HepG2 (cell line): ENCODE data around the gene FCER1G. TPM values are rescaled to one million over a fixed set of nuclear protein-coding genes. Genes with fewer than 3 reads are reported as not detected.

Source experiments
- DNMT1 ChIP-seq: sonication (generic); formaldehyde crosslinking; IDR thresholded peaks from 2 replicates; pipeline ENCODE4 v1.5.1; 2020; ENCODE audit warnings: mild to moderate bottlenecking, missing genetic modification reagents
- HNRNPUL1 ChIP-seq: fragments of 200-400 bp; formaldehyde crosslinking; IDR thresholded peaks from 2 replicates; pipeline ENCODE4 v1.6.1; 2017; ENCODE audit warnings: low read depth, mild to moderate bottlenecking, low read length, moderate library complexity
- MBD4 ChIP-seq: IDR thresholded peaks from 2 replicates; pipeline ENCODE4 v1.6.1; 2012; ENCODE audit warnings: low read length, inconsistent platforms, borderline replicate concordance
- MLXIP ChIP-seq: sonication (generic); formaldehyde crosslinking; IDR thresholded peaks from 2 replicates; pipeline ENCODE4 v1.9.0; 2021; ENCODE audit warnings: missing genetic modification reagents, borderline replicate concordance
- PLRG1 ChIP-seq: fragments of 450-650 bp; conservative IDR thresholded peaks from 2 replicates; pipeline ENCODE4 v1.6.1; 2016
- RXRA ChIP-seq: sonication (generic); formaldehyde crosslinking; IDR thresholded peaks from 2 replicates; pipeline ENCODE4 v1.5.1; 2020; ENCODE audit warnings: missing genetic modification reagents
- ZNF136 ChIP-seq: sonication (generic); formaldehyde crosslinking; IDR thresholded peaks from 2 replicates; pipeline ENCODE4 v1.8.1; 2022; ENCODE audit warnings: low read depth, mild to moderate bottlenecking, moderate library complexity, missing genetic modification reagents
- ZNF17 ChIP-seq: sonication (generic); formaldehyde crosslinking; IDR thresholded peaks from 2 replicates; pipeline ENCODE4 v1.5.0; 2020; ENCODE audit warnings: mild to moderate bottlenecking, missing genetic modification reagents
- ZNF337 ChIP-seq: sonication (generic); formaldehyde crosslinking; IDR thresholded peaks from 2 replicates; pipeline ENCODE4 v1.5.1; 2020; ENCODE audit warnings: missing genetic modification reagents, low read depth, mild to moderate bottlenecking, borderline replicate concordance
- ZNF567 ChIP-seq: sonication (generic); formaldehyde crosslinking; IDR thresholded peaks from 2 replicates; pipeline ENCODE4 v1.8.1; 2023; ENCODE audit warnings: mild to moderate bottlenecking, missing genetic modification reagents, borderline replicate concordance
- ZNF772 ChIP-seq: sonication (generic); formaldehyde crosslinking; IDR thresholded peaks from 2 replicates; pipeline ENCODE4 v1.5.0; 2020; ENCODE audit warnings: mild to moderate bottlenecking, missing genetic modification reagents
- ZNF792 ChIP-seq: IDR thresholded peaks from 2 replicates; pipeline ENCODE4 v1.6.1; 2016
- polyA plus RNA-seq, 8 experiments: library from polyadenylated mRNA; depleted of rRNA in 3 of 8; stranded (reverse) in 7 of 8; unstranded in 1 of 8; fragments of >200 nt; fragmentation: Illumina TruSeq in 4 of 8; extraction: Trizol in 4 of 8; gene quantifications; 2 replicates each; pipeline versions ENCODE4 v1.2.1 to v1.2.3, GENCODE V29; 2011 to 2016; ENCODE audit warnings: low read depth in 4 of 8, missing spikeins in 1 of 8, mixed read lengths in 1 of 8; ENCODE audit not compliant: insufficient read depth in 1 of 8
- total RNA-seq, 5 experiments: library from RNA; depleted of rRNA; stranded (reverse); fragments of >200 nt; fragmentation: Illumina TruSeq; extraction: Trizol; gene quantifications; 2 replicates each; pipeline ENCODE4 v1.2.3, GENCODE V29; 2016; ENCODE audit warnings: low read depth in 1 of 5
- TF ChIP-seq, protein P1 (sequence below): sonication (generic); formaldehyde crosslinking; IDR thresholded peaks from 2 replicates; pipeline ENCODE4 v1.4.0; 2020; ENCODE audit warnings: mild to moderate bottlenecking, low read depth, missing genetic modification reagents
- TF ChIP-seq, protein P2 (sequence below): sonication (generic); formaldehyde crosslinking; IDR thresholded peaks from one replicate; pipeline ENCODE4 v1.5.1; 2020; ENCODE audit warnings: mild to moderate bottlenecking, missing genetic modification reagents; ENCODE audit errors: not compliant biosample characterization

Gene FCER1G
- total and polyA plus RNA-seq, 2 of the 13 experiments (the other 11 are each of a cell fraction or from before 2014, with no cell fraction given) = 1.3 to 6.4 TPM

DNA sequence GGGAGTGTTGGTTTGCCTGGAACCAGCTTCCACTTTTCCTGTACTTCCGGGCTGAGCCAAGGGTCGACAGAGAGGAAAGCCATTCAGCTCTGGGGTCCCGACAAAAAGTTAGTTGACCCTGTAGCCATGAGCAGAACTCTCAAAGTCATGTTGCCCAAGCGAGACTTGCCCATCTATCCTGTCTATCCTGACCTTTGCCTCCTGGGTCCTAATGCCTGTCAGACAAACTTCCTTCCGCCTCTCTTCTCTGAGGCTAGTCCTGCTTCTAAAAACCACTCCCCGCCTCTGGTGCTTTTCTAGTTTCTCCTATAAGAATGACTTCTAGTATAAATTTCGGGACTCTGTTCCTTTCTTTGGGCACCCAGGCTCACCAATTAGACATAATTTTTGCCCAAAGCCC lies 35.7 kb downstream of the FCER1G start (continued):
- TF ChIP-seq, protein P1, sequence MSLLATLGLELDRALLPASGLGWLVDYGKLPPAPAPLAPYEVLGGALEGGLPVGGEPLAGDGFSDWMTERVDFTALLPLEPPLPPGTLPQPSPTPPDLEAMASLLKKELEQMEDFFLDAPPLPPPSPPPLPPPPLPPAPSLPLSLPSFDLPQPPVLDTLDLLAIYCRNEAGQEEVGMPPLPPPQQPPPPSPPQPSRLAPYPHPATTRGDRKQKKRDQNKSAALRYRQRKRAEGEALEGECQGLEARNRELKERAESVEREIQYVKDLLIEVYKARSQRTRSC (CRISPR knock-in tag) = no peak
- TF ChIP-seq MLXIP (CRISPR knock-in tag) (no peak), HNRNPUL1 (no peak), ZNF337 (no peak), MBD4 (no peak), RXRA (no peak), ZNF17 (CRISPR knock-in tag) (no peak), DNMT1 (CRISPR knock-in tag) (no peak), PLRG1 (no peak), ZNF567 (no peak), ZNF792 (no peak), ZNF772 (CRISPR knock-in tag) (no peak), ZNF136 (no peak)
- TF ChIP-seq, protein P2, sequence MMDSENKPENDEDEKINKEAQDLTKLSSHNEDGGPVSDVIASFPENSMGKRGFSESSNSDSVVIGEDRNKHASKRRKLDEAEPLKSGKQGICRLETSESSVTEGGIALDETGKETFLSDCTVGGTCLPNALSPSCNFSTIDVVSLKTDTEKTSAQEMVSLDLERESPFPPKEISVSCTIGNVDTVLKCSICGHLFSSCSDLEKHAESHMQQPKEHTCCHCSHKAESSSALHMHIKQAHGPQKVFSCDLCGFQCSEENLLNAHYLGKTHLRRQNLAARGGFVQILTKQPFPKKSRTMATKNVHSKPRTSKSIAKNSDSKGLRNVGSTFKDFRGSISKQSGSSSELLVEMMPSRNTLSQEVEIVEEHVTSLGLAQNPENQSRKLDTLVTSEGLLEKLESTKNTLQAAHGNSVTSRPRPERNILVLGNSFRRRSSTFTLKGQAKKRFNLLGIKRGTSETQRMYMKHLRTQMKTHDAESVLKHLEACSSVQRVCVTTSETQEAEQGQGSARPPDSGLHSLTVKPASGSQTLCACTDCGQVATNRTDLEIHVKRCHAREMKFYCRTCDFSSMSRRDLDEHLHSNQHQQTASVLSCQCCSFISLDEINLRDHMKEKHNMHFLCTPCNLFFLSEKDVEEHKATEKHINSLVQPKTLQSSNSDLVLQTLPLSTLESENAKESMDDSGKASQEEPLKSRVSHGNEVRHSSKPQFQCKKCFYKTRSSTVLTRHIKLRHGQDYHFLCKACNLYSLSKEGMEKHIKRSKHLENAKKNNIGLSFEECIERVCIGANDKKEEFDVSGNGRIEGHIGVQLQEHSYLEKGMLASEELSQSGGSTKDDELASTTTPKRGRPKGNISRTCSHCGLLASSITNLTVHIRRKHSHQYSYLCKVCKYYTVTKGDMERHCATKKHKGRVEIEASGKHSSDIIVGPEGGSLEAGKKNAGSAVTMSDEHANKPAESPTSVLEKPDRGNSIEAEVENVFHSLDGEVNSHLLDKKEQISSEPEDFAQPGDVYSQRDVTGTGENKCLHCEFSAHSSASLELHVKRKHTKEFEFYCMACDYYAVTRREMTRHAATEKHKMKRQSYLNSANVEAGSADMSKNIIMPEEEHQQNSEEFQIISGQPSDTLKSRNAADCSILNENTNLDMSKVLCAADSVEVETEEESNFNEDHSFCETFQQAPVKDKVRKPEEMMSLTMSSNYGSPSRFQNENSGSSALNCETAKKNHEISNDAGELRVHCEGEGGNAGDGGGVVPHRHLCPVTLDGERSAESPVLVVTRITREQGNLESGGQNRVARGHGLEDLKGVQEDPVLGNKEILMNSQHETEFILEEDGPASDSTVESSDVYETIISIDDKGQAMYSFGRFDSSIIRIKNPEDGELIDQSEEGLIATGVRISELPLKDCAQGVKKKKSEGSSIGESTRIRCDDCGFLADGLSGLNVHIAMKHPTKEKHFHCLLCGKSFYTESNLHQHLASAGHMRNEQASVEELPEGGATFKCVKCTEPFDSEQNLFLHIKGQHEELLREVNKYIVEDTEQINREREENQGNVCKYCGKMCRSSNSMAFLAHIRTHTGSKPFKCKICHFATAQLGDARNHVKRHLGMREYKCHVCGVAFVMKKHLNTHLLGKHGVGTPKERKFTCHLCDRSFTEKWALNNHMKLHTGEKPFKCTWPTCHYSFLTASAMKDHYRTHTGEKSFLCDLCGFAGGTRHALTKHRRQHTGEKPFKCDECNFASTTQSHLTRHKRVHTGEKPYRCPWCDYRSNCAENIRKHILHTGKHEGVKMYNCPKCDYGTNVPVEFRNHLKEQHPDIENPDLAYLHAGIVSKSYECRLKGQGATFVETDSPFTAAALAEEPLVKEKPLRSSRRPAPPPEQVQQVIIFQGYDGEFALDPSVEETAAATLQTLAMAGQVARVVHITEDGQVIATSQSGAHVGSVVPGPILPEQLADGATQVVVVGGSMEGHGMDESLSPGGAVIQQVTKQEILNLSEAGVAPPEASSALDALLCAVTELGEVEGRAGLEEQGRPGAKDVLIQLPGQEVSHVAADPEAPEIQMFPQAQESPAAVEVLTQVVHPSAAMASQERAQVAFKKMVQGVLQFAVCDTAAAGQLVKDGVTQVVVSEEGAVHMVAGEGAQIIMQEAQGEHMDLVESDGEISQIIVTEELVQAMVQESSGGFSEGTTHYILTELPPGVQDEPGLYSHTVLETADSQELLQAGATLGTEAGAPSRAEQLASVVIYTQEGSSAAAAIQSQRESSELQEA (CRISPR knock-in tag) = no peak
- TF ChIP-seq, all 625 proteins: peak for 7
